OCI-LY7 (cell line): ENCODE results near the gene RNF111. TPM values are rescaled to one million over a fixed set of nuclear protein-coding genes. Genes with fewer than 3 reads are reported as not detected.

Experiments
- BruUV-seq: library from RNA; stranded (reverse); fragments of 400-500 nt; replicated peaks from 2 replicates; lab custom pipeline; 2021; lab: Mats Ljungman, UMichigan
- CTCF ChIA-PET: fragments of 300-600 bp; sonication (Branson Sonifier 250); formaldehyde crosslinking; loops from one replicate; lab custom pipeline; 2022; ENCODE audit warnings: antibody characterized with exemption; ENCODE audit not compliant: unreplicated experiment; lab: Charles Lee
- POLR2A ChIA-PET: fragments of 300-600 bp; sonication (Branson Sonifier 250); formaldehyde crosslinking; loops from one replicate; lab custom pipeline; 2022; ENCODE audit warnings: antibody characterized with exemption; lab: Charles Lee
- DNase-seq: peaks from one replicate; pipeline ENCODE4 v3.0.0-alpha.2; 2015; ENCODE audit warnings: low spot score
- H2AFZ ChIP-seq: fragments of 200-600 bp; sonication (generic), shearing (Covaris generic); 2 replicates; pipeline ENCODE4 v1.6.1; 2014; ENCODE audit warnings: mild to moderate bottlenecking, antibody characterized with exemption, low read length, moderate library complexity
- H3K27ac ChIP-seq: fragments of 200-600 bp; sonication (generic); 2 replicates; pipeline ENCODE4 v1.5.1; 2014; ENCODE audit warnings: mixed run types, low read depth, mild to moderate bottlenecking, moderate library complexity, low read length, inconsistent platforms; ENCODE audit not compliant: poor library complexity, severe bottlenecking
- H3K36me3 ChIP-seq: fragments of 200-600 bp; sonication (generic); 2 replicates; pipeline ENCODE4 v1.6.1; 2014; ENCODE audit warnings: mild to moderate bottlenecking, antibody characterized with exemption, low read length, moderate library complexity, mixed read lengths; ENCODE audit not compliant: insufficient read depth
- H3K4me1 ChIP-seq: fragments of 200-600 bp; sonication (generic); 2 replicates; pipeline ENCODE4 v1.5.1; 2014; ENCODE audit warnings: mild to moderate bottlenecking, low read length; ENCODE audit not compliant: insufficient read depth, poor library complexity, severe bottlenecking
- H3K4me2 ChIP-seq: fragments of 200-600 bp; sonication (generic); 2 replicates; pipeline ENCODE4 v1.6.1; 2014; ENCODE audit warnings: mild to moderate bottlenecking, low read length
- H3K4me3 ChIP-seq: fragments of 200-600 bp; sonication (generic); 2 replicates; pipeline ENCODE4 v1.5.1; 2014; ENCODE audit warnings: mild to moderate bottlenecking, low read depth, low read length; ENCODE audit not compliant: poor library complexity, severe bottlenecking
- H3K79me2 ChIP-seq: fragments of 200-600 bp; sonication (generic); 2 replicates; pipeline ENCODE4 v1.6.1; 2016; ENCODE audit warnings: low read depth, mild to moderate bottlenecking, low read length, moderate library complexity, mixed read lengths; ENCODE audit not compliant: insufficient read depth
- H3K9me2 ChIP-seq: fragments of 200-600 bp; sonication (generic); 2 replicates; pipeline ENCODE4 v1.6.1; 2016; ENCODE audit warnings: mild to moderate bottlenecking, low read length, mixed read lengths; ENCODE audit not compliant: insufficient read depth
- H3K9me3 ChIP-seq: fragments of 200-600 bp; sonication (generic); 2 replicates; pipeline ENCODE4 v1.6.1; 2014; ENCODE audit warnings: mild to moderate bottlenecking, mixed run types, low read length, mixed read lengths
- H4K20me1 ChIP-seq: fragments of 200-600 bp; sonication (generic); 2 replicates; pipeline ENCODE4 v1.6.1; 2014; ENCODE audit warnings: mild to moderate bottlenecking, antibody characterized with exemption, low read length, moderate library complexity, mixed read lengths; ENCODE audit not compliant: insufficient read depth
- CTCF ChIP-seq: fragments of 200-600 bp; sonication (generic); conservative IDR thresholded peaks from 2 replicates; pipeline ENCODE4 v1.5.1; 2014; ENCODE audit warnings: mild to moderate bottlenecking, antibody characterized with exemption, low read length, moderate library complexity, mixed read lengths
- EZH2phosphoT487 ChIP-seq: fragments of 200-600 bp; sonication (generic); IDR thresholded peaks from 2 replicates; pipeline ENCODE4 v1.6.1; 2018; ENCODE audit warnings: low read depth, borderline replicate concordance, mild to moderate bottlenecking, mixed run types, antibody characterized with exemption, low read length, moderate library complexity, mixed read lengths
- intact Hi-C: fragments of 100-400 bp; cut with micrococcal nuclease; formaldehyde crosslinking; loops from one replicate; pipeline ENCODE4 v1.10.0; 2022; ENCODE audit not compliant: unreplicated experiment
- total RNA-seq, 2 experiments: library from RNA; depleted of rRNA in 1 of 2; stranded (reverse); fragments of >200 nt in 1 of 2; shearing (Covaris generic) in 1 of 2; gene quantifications; 2 replicates each; pipeline ENCODE4 v1.2.3, GENCODE V29; 2014 to 2022

RNF111 gene
- total RNA-seq, 2 experiments from 2014 or later, result 19.2 to 42.7 TPM

DNA sequence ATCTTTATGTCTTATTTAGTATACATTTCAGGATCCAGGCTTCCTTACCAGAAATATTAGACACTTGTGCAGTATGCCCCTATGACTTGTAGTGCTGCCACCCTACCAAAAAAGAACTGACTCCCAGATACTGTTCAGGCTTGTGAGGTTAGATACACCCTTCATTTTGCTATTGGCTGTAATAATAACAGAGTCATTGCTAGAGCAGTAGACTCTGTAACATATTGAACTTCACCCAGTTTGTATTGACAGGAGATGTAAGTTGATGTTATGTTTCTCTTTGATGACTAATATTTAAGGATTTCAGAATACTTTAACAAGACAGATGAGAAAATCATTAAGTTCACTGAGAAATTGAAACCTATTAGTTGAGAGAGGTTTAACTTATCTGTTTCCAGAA lies 32.9 kb downstream of the RNF111 start:
- Histone ChIP-seq H3K27ac (no peak overlapping the region), H2AFZ (no peak overlapping the region), H3K79me2 (peaks cover 62% of the 10 kb centered on the region), H3K36me3 (peaks cover 25% of the 10 kb centered on the region), H3K9me3 (no peaks in the 10 kb centered on the region), H3K9me2 (no peaks in the 10 kb centered on the region), H3K4me2 (no peak overlapping the region), H3K4me3 (no peak overlapping the region), H3K4me1 (no peaks in the 10 kb centered on the region), H4K20me1 (0 out of 2 replicates have a peak, but pooled peaks cover 3% of the 10 kb centered on the region)
- POLR2A ChIA-PET, result no interaction called here
- intact Hi-C loops, result no loop called here
- no peak for TF ChIP-seq CTCF
- TF ChIP-seq EZH2phosphoT487, result no peak
- CTCF ChIA-PET, result no interaction called here
- BruUV-seq, result no TSS peak
- no peak for DNase-seq

DNA sequence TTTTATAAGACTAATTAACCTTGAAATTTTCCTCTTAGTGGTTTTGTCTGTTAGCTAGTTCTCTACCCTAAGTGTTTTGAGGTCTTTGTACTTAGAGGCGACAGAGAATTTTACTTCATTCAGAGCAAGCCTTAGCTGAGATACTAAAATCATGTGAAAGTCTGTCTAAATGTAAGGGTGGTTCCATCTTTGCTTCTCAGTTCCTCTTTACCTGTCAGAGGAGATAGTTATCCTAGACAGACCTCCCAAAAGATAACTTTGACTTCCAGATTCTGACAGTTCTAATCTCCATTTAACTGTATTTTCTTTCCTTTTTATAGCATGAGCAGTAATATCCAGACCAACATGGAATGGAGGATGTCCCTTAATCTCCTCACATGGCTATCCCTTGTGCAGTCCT lies 34.7 kb downstream of the RNF111 start:
- Histone ChIP-seq H3K9me3 (no peaks in the 10 kb centered on the region), H3K4me3 (no peak overlapping the region), H3K27ac (no peak overlapping the region), H2AFZ (no peak overlapping the region), H3K9me2 (no peaks in the 10 kb centered on the region), H4K20me1 (0 out of 2 replicates have a peak, but pooled peaks cover 3% of the 10 kb centered on the region), H3K4me1 (no peaks in the 10 kb centered on the region), H3K4me2 (no peak overlapping the region), H3K79me2 (peaks cover 65% of the 10 kb centered on the region; the same call in 1 of the 2 replicates), H3K36me3 (peaks cover 30% of the 10 kb centered on the region)
- POLR2A ChIA-PET, result interaction anchor here (1.1 kb wide), 1 partner anchor 8 kb away, joined by 3 read pairs; no protein-coding TSS in a partner anchor
- TF ChIP-seq EZH2phosphoT487 (no peak), CTCF (no peak)
- intact Hi-C loops, result no loop called here
- CTCF ChIA-PET, result no interaction called here
- BruUV-seq, result no TSS peak
- DNase-seq, result no peak

GRCh38 chr15:59026207-59026606 lies 38.7 kb downstream of the RNF111 start:
- Histone ChIP-seq H3K9me2 (no peaks in the 10 kb centered on the region), H3K4me3 (no peak overlapping the region), H3K36me3 (peaks cover 36% of the 10 kb centered on the region), H3K4me1 (no peaks in the 10 kb centered on the region), H4K20me1 (0 out of 2 replicates have a peak, but pooled peaks cover 3% of the 10 kb centered on the region), H3K27ac (no peak overlapping the region), H3K79me2 (peaks cover 61% of the 10 kb centered on the region; the same call in 1 of the 2 replicates), H2AFZ (no peak overlapping the region), H3K9me3 (no peaks in the 10 kb centered on the region), H3K4me2 (no peak overlapping the region)
- TF ChIP-seq EZH2phosphoT487 (no peak), CTCF (no peak)
- ChIA-PET CTCF (no interaction called here), POLR2A (no interaction called here)
- BruUV-seq, result no TSS peak
- DNase-seq, result no peak
- intact Hi-C loops, result no loop called here
